HG03520 (cell line): ENCODE measurements around the gene ACSS3.

Source experiments
- ATAC-seq: cut with Tn5 transposase; IDR thresholded peaks from one replicate; pipeline ENCODE4 v1.9.1; 2021; ENCODE audit warnings: mild to moderate bottlenecking, moderate library complexity; ENCODE audit not compliant: unreplicated experiment

The ACSS3 gene

DNA sequence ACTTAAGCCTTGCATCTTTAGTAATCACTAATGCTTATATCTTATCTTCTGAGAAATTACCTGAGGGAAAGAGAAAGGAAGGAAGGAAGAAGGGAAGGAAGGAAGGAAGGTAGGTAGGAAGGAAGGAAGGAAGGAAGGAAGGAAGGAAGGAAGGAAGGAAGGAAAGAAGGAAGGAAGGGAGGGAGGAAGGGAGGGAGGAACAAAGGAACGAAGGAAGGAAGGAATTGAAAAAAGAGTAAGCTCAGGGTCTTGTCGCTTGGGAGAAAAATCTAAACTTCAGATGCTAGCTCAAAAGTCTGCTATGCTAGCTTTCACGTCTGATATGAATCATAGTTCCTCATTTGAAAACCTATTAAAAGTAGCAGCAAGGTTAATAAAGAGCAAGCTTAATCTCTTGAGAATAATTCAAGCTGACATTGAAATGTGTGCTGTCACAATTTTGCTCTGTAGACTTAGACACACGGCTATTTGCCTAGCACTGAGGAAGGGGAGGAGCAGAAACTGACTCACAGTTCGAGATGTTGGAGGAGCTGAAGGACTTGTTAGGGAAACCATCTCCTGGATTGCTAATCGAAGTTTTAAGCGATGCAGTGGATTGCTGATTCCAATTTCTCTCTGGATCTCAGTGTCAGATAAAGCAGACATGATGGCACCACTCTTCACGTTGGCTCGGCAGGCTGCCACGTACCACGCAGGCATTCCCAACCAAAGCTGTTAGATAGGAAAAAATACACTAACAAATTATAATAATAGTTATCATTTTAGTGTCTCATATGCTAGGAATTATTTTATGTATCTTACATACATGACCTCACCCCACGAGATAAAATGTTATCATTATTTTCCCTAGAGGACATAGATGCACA lies 216.7 kb downstream of the ACSS3 start:
- ATAC-seq: no peak

DNA sequence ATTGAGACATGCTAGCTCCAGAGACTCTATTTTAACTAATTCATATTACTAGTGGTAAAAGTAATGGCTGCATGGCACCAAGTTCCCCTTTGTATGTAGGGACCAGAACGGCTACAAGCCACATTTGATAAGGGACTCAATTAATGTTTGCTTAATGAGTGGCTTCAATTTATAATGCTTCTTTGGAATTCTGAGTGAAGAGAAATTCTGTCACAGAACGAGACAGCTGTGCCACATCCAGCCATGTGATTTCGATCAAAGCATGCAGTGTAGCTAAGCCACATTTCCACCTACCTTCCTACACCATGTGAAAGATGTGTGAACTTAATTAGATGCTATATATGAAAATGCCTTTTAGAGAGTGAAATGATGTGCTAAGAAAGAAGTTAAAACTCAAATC lies 217.4 kb downstream of the ACSS3 start:
- no peak for ATAC-seq

GRCh38 chr12:81296556-81297305 lies 218.9 kb downstream of the ACSS3 start:
- no peak for ATAC-seq

- no peak for ATAC-seq
Measured at GRCh38 chr12:81297601-81298000, 219.7 kb downstream of the ACSS3 start.

DNA sequence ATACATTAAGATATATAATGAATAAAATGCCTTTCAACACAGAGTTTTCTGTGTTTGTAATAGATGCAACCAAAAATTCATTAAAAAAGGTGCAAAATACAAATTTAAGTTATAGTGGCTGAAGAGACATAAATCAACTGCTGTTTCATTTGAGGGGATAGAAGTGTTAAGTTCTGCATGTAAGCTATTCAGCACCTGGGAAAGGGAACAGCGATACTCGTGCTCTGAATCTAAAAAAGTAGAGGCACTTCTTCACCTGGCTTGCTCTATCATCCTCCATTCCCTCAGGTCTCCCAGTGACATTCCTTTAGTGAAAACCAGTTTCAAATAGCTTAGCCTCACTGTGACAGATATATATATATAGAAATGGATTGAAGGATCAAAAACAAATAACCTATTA lies 222.6 kb downstream of the ACSS3 start:
- no peak for ATAC-seq

- no peak for ATAC-seq
Measured at GRCh38 chr12:81303935-81304334, 226.1 kb downstream of the ACSS3 start.
